Measurements from ENCODE around the gene CIAO3.
"Not testable (repeated sequence)": the region's sequence is repeated elsewhere in the genome, so short reads cannot be mapped to it uniquely, and the experiment has no call there.

The CIAO3 gene

DNA sequence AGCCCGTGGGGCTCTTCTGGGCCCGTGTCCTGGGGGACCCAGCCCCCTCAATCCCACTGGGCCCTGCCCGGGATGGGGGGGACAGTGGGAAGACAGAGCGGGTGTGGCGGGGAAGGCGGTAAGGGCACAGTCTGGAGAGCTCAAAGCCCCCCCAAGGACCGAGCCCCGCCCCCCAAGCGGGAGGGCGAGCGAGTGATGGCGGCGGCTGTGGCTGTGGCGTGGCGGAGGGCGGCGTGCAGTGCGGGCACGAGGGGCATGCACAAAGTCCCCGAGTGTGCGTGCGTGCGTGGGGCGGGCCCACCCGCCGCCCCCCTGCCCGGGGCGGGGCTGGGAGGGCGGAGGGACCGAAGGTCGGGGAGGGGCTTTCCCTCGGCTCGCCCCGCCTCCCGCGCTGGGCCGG lies 47.0 kb downstream of the CIAO3 start:
- DNase-seq (ENCODE audit: extremely low read depth, insufficient read length): no peak

DNA sequence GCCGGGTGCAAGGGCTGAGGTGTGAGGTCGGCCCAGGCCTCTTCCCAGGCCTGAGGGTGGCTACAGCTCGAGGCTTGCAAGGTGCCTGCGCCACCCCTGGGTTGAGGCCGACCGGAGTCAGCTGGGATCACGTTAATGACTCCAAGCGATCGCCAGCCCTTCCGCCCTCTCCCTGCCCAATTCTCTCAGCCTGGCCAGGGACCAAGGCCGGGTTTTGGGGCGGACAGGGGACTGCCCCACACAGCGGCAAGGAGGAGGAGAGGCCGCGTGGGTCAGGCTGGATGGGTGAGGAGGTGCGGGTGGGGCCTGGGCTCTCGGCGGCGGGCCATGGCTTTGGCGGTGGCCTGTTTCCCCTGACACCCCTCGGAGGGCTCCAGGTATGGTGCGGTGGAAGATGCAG lies 47.4 kb downstream of the CIAO3 start:
- H3K27me3 ChIP-seq (replicated peaks; ENCODE audit: control insufficient read depth, insufficient read depth, low read length): no peaks in the 10 kb centered on the region; the same call in 1 of the 2 replicates
- TF ChIP-seq, protein P1, sequence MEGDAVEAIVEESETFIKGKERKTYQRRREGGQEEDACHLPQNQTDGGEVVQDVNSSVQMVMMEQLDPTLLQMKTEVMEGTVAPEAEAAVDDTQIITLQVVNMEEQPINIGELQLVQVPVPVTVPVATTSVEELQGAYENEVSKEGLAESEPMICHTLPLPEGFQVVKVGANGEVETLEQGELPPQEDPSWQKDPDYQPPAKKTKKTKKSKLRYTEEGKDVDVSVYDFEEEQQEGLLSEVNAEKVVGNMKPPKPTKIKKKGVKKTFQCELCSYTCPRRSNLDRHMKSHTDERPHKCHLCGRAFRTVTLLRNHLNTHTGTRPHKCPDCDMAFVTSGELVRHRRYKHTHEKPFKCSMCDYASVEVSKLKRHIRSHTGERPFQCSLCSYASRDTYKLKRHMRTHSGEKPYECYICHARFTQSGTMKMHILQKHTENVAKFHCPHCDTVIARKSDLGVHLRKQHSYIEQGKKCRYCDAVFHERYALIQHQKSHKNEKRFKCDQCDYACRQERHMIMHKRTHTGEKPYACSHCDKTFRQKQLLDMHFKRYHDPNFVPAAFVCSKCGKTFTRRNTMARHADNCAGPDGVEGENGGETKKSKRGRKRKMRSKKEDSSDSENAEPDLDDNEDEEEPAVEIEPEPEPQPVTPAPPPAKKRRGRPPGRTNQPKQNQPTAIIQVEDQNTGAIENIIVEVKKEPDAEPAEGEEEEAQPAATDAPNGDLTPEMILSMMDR (IDR thresholded peaks at IDR 0.05; ENCODE audit: insufficient read depth, low read length, poor library complexity, severe bottlenecking): no peak

More for the DNA sequence above, 47.0 kb downstream of the CIAO3 start:
- Histone ChIP-seq H3K27me3 (replicated peaks; ENCODE audit: control insufficient read depth, insufficient read depth, low read length) (no peaks in the 10 kb centered on the region; the same call in 1 of the 2 replicates), H3K4me3 (replicated peaks; ENCODE audit: low read depth, low read length) (no peak overlapping the region), H3K36me3 (ENCODE audit: control insufficient read depth, insufficient read depth, low read length) (no peaks in the 10 kb centered on the region)
- TF ChIP-seq, protein P1 (IDR thresholded peaks at IDR 0.05; ENCODE audit: insufficient read depth, low read length, poor library complexity, severe bottlenecking): no peak

DNA sequence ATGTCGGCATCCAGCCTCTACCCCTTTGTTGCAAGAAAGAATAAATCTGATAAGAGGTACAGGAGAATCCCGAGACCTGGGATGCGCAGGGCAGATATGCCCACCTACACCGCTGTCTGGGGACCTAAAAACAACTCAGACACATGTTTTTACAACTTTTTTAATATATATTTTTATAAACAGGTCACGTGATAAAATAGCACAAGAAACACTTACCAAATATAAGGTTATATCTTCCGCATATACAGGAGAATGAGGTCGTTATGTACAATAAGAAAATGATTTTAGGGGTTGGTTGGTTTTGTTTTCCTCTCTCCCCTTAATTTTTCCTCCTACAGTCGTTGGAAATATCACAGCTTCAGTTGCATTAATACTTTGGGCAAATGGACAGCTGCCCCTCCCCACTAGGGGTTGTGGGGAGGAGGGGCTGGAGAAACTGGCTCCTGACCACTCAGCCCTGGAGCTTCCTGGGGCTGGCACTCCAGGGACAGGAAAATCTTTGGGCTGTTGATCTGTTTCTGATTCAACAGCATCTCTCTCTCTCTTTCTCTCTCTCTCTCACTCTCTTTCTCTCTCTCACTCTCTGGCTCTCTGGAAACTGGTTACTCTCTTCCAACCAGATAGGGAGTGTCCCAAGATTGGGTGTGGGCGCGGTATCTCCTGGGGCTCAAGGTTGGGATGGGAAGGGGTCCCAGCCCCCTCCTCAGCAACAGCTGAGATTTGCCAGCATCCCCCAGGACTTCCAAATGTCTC lies 48.3 kb downstream of the CIAO3 start:
- TF ChIP-seq, protein P1 (IDR thresholded peaks at IDR 0.05; ENCODE audit: insufficient read depth, low read length, poor library complexity, severe bottlenecking): no peak
- peaks cover 2% of the 10 kb centered on the region for H3K36me3 ChIP-seq (ENCODE audit: control insufficient read depth, insufficient read depth, low read length)
- no peaks in the 10 kb centered on the region; the same call in 1 of the 2 replicates for H3K27me3 ChIP-seq (replicated peaks; ENCODE audit: control insufficient read depth, insufficient read depth, low read length)
- no peak overlapping the region for H3K4me3 ChIP-seq (replicated peaks; ENCODE audit: low read depth, low read length)
- no peak for DNase-seq (ENCODE audit: extremely low read depth, insufficient read length)

More for the DNA sequence above, 47.4 kb downstream of the CIAO3 start:
- DNase-seq (ENCODE audit: extremely low read depth, insufficient read length): no peak
- Histone ChIP-seq H3K4me3 (replicated peaks; ENCODE audit: low read depth, low read length) (no peak overlapping the region), H3K36me3 (ENCODE audit: control insufficient read depth, insufficient read depth, low read length) (no peaks in the 10 kb centered on the region)

DNA sequence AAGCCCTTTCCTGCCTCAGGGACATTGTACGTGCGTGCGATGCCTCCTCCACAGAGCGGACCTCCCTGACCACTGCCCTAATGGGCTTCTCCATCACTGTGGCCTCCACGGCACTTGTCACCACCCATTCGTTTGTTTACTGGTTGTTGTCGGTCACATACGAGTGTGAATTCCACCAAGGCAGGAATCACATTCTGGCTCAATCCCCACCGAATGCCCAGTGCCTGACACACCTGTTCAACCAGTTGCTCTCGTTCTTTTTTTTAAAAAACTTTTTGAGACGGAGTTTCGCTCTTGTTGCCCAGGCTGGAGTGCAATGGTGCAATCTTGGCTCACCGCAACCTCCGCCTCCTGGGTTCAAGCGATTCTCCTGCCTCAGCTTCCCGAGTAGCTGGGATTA lies 49.6 kb downstream of the CIAO3 start:
- peaks cover 12% of the 10 kb centered on the region for H3K36me3 ChIP-seq (ENCODE audit: control insufficient read depth, insufficient read depth, low read length)
- DNase-seq (ENCODE audit: extremely low read depth, insufficient read length); H3K4me3 ChIP-seq (replicated peaks; ENCODE audit: low read depth, low read length); H3K27me3 ChIP-seq (replicated peaks; ENCODE audit: control insufficient read depth, insufficient read depth, low read length): not testable (repeated sequence)

DNA sequence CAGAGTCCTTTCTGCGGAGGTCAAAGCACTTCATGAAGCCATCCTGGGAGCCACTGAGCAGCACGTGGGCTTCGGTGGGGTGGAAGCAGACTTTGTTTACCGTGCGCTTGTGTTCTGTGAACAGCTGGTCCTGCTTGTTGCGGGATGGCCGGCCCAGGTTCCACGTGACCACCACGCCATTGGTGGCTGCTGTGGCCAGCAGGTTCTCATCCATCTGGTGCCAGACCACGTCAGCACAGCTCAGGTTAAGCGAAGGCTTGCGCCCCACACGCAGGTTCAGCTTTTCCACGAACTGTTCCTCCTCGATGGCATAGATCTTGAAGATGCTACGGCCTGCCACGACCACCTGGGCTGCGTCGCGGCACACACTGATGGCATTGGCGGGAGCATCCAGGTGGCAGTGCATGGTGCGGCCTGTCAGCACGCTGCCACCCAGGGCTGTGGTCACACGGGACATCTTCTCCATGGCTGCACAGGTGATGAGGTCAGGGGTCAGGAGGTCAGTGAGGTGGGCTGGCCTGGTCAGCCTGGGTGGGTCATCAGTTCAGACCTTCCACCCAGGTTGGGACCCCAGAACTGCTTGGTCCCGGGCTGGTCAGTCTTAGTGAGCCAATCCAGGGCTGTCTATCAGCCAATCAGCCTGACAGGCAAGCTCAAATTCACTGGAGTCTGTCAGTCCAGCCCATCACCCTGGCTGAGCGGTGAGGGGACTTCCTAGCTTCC lies 51.5 kb downstream of the CIAO3 start:
- H3K27me3 ChIP-seq (replicated peaks; ENCODE audit: control insufficient read depth, insufficient read depth, low read length): no peaks in the 10 kb centered on the region
- peaks cover 21% of the 10 kb centered on the region for H3K36me3 ChIP-seq (ENCODE audit: control insufficient read depth, insufficient read depth, low read length)
- DNase-seq (ENCODE audit: extremely low read depth, insufficient read length): no peak
- peak overlapping the region; percentile 97 for H3K4me3 ChIP-seq (replicated peaks; ENCODE audit: low read depth, low read length)
- TF ChIP-seq, protein P1 (IDR thresholded peaks at IDR 0.05; ENCODE audit: insufficient read depth, low read length, poor library complexity, severe bottlenecking): no peak

DNA sequence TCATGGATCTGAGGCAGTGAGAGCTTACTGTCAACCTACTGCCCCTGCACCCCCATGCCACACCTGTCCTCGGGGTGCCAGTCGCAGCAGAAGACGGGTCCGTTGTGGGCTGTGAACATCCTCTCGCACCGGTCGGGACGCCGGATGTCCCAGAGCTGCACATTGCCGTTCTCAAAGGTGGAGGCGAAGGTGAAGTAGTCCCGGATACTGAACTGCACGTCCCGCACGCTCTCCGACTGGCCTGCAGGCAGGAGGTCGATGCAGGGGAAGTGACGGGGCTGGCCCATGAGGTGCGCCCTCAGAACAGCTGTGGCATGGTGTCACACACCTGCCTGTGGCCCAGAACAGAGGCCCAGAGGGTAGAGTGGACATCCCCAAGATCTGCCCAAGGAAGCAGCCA lies 53.3 kb downstream of the CIAO3 start:
- H3K4me3 ChIP-seq (replicated peaks; ENCODE audit: low read depth, low read length): no peak overlapping the region
- no peaks in the 10 kb centered on the region for H3K27me3 ChIP-seq (replicated peaks; ENCODE audit: control insufficient read depth, insufficient read depth, low read length)
- no peak for DNase-seq (ENCODE audit: extremely low read depth, insufficient read length)
- TF ChIP-seq, protein P1 (IDR thresholded peaks at IDR 0.05; ENCODE audit: insufficient read depth, low read length, poor library complexity, severe bottlenecking): no peak
- H3K36me3 ChIP-seq (ENCODE audit: control insufficient read depth, insufficient read depth, low read length): peaks cover 26% of the 10 kb centered on the region
